HUES6 (cell line): ENCODE measurements around the gene TMEFF1.

Source experiments
- H3K27ac ChIP-seq: 2 replicates; pipeline ENCODE4 v1.7.0; 2013; ENCODE audit warnings: low read depth, mild to moderate bottlenecking, low read length, inconsistent platforms
- H3K27me3 ChIP-seq: 2 replicates; pipeline ENCODE4 v1.6.1; 2013; ENCODE audit warnings: low read length; ENCODE audit not compliant: control insufficient read depth, insufficient read depth
- H3K36me3 ChIP-seq: 2 replicates; pipeline ENCODE4 v1.6.1; 2013; ENCODE audit warnings: low read length; ENCODE audit not compliant: control insufficient read depth, insufficient read depth
- H3K4me1 ChIP-seq: 2 replicates; pipeline ENCODE4 v1.6.1; 2013; ENCODE audit warnings: low read length; ENCODE audit not compliant: control insufficient read depth, insufficient read depth
- H3K4me3 ChIP-seq: 2 replicates; pipeline ENCODE4 v1.5.1; 2013; ENCODE audit warnings: low read depth, low read length
- H3K9ac ChIP-seq: one replicate; pipeline ENCODE4 v1.6.1; 2013; ENCODE audit warnings: mild to moderate bottlenecking, low read length
- H3K9me3 ChIP-seq: 2 replicates; pipeline ENCODE4 v1.6.1; 2013; ENCODE audit warnings: low read depth, low read length; ENCODE audit not compliant: control insufficient read depth, insufficient read depth

The TMEFF1 gene

DNA sequence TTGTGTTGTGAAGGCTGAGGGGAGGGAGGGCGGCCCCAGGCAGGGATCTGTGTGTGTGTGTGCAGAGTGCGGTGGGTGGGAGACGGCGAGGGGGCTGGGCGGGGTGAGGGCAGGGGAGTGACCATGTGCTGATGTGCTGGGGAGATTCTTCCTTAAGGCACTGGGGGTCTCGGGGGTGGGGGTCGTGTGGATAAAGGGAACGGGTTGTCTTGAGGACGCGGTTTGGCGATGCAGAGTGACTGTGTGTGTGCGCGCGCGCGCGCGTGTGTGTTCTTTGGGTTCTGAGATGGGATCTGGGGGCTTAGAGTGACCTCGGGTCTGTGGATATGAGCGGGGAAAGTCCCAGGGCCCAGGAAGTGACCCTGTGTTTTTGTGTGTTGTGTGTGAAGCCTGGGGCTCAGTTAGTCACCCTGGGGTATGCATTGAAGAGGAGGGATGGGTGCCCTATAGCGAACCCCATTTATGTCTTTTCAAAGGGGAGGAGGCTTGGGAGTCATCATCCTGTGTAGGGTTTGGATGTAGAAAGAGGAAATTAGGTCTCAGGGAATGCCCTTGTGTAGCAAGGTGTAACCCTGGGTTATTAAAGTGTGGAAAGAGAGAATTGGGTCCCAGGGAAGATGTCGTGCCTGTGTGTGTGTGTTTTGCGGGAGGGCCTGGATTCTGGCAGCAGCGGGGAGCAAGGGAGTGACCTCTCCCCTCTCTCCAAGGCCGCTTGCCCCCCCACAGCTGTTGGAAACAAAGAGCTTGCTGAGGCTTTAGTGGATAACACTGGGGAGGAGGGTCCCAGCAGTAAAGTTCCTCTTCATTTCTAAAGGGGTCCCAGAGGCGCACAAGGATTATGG, 1.4 kb downstream of the TMEFF1 start:
- Histone ChIP-seq H3K27me3 (no peaks in the 10 kb centered on the region), H3K27ac (no peak overlapping the region), H3K9me3 (no peaks in the 10 kb centered on the region), H3K4me1 (peaks cover 20% of the 10 kb centered on the region), H3K9ac (peak overlapping the region; percentile 86), H3K4me3 (peak overlapping the region; percentile 95), H3K36me3 (no peaks in the 10 kb centered on the region)

DNA sequence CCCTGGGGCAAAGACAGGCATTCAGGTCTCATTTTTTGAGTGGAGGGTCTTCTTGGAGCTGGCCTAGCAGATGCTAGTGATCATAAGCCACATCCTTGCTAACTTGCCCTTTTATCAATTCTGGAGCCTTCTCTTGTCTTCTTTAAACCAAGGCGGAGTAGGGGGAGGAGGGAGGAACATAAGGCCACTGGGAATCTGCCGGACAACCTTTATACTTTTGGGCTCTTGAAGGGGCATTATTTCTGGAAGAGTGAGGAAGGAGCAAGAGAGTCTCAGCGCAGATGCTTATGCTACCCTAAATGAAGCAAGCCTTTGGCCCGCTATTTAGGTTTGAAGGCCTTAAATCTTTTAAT, 2.0 kb downstream of the TMEFF1 start:
- Histone ChIP-seq H3K4me3 (peak overlapping the region; percentile 95), H3K4me1 (peaks cover 20% of the 10 kb centered on the region), H3K9me3 (0 out of 2 replicates have a peak, but pooled peaks cover 3% of the 10 kb centered on the region), H3K27ac (no peak overlapping the region), H3K27me3 (no peaks in the 10 kb centered on the region), H3K36me3 (peaks cover 4% of the 10 kb centered on the region; the same call in 1 of the 2 replicates), H3K9ac (peak overlapping the region; percentile 86)

DNA sequence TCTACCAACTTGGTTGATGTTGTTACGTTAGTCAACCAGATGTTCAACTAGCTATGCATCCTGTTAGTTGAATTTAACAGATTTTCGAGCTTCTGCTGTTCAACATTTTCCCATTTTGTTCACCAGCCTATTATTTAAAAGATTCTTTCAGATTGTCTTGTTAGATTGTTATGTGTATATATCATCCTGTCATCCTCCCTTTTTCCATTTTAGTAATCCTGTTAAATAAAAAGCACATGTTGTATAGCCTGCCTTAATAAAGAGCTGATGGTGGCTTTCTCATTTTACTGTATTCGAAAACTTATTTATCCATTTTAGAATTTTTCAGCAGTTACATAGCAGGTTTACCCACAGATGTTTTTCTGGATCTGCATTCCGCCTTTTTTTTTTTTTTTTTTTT, 4.3 kb downstream of the TMEFF1 start:
- H3K4me3 ChIP-seq: no peak overlapping the region
- 0 out of 2 replicates have a peak, but pooled peaks cover 3% of the 10 kb centered on the region for H3K9me3 ChIP-seq
- H3K27ac ChIP-seq: no peak overlapping the region
- no peaks in the 10 kb centered on the region for H3K27me3 ChIP-seq
- peaks cover 4% of the 10 kb centered on the region; the same call in 1 of the 2 replicates for H3K36me3 ChIP-seq
- no peak overlapping the region for H3K9ac ChIP-seq
- peaks cover 16% of the 10 kb centered on the region for H3K4me1 ChIP-seq

DNA sequence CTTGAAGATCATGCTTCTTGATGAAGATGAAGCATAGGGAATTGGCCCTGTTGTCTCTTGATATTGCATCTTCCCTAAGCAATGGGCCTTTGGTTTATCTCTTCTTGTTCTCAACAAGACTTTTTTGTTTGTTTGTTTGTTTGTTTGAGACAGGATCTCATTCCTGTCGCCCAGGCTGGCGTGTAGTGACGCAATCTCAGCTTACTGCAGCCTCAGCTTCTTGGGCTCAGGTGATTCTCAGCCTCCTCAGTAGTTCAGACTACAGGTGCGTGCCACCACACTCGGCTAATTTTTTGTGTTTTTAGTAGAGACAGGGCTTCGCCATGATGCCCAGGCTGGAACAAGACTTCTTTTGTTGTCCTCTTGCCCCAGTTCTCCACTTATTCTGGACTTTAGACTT, 5.2 kb downstream of the TMEFF1 start:
- Histone ChIP-seq H3K4me3 (no peak overlapping the region), H3K9me3 (0 out of 2 replicates have a peak, but pooled peaks cover 3% of the 10 kb centered on the region), H3K27me3 (no peaks in the 10 kb centered on the region), H3K36me3 (peaks cover 4% of the 10 kb centered on the region; the same call in 1 of the 2 replicates), H3K27ac (no peak overlapping the region), H3K9ac (no peak overlapping the region), H3K4me1 (peaks cover 12% of the 10 kb centered on the region)

DNA sequence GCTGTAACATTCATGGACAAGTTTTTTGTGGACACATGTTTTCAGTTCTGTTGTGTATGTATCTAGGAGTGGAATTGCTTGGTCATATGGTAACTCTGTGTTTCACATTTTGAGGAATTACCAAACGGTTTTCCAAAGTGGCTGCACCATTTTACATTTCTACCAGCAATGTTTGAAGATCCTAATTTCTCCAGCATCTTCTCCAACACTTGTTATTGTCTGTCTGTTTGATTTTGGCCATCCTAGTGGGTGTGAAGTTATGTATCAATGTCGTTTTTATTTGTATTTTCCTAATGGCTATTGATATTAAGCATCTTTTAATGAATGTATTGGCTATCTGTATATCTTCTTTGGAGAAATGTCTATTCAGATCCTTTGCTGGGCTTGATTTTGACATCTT, 6.9 kb downstream of the TMEFF1 start:
- Histone ChIP-seq H3K27me3 (no peaks in the 10 kb centered on the region), H3K4me3 (no peak overlapping the region), H3K27ac (no peak overlapping the region), H3K9me3 (0 out of 2 replicates have a peak, but pooled peaks cover 3% of the 10 kb centered on the region), H3K36me3 (peaks cover 4% of the 10 kb centered on the region; the same call in 1 of the 2 replicates), H3K9ac (no peak overlapping the region), H3K4me1 (peaks cover 10% of the 10 kb centered on the region)

DNA sequence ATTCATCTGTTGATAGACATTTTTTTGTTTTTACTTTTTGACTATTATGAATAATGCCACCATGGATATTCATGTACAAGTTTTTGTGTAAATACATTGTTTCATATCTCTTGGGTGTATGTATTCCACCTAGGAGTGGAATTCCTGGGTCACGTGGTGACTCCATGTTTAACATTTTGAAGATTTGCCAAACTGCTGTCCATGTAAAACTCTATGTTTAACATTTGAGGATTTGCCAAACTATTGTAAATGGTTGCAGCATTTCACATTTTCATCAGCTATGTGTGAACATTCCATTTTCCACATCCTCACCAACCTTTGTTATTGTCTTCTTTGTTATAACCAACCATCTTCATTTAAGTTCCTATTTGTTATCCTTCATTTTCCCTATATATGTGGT, 12.2 kb downstream of the TMEFF1 start:
- H3K27me3 ChIP-seq: no peaks in the 10 kb centered on the region

DNA sequence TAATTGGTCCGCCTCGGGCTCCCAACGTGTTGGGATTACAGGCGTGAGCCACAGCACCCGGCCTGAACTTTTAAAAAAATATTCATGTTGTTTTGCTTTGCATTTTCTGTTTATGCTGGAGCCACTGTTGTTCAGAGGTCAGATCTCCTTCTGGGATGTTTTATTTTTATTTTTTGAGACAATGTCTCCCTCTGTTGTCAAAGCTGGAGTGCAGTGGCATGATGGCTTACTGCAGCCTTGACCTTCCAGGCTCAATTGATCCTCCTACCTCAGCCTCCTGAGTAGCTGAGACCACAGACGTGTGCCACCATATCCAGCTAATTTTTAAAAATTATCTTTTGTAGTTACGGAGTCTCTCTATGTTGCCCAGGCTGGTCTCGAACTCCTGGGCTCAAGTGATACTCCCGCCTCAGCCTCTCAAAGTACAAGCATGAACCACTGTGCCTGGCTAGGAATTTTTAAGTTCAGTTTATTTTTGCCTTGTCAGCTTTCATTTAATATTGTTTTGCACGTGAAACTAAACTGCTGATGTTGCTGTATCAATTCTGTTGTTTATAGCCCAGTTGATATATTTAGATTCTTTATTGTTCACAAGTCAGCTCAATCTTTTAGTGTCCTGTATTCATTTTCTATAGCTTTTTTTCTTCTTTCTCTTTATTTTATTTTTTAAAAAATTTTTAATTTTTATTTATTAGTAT, 13.7 kb downstream of the TMEFF1 start:
- peaks cover 5% of the 10 kb centered on the region; the same call in 1 of the 2 replicates for H3K4me1 ChIP-seq
- no peak overlapping the region for H3K27ac ChIP-seq
- H3K27me3 ChIP-seq: no peaks in the 10 kb centered on the region
- H3K9me3 ChIP-seq: no peaks in the 10 kb centered on the region
- no peak overlapping the region for H3K4me3 ChIP-seq
- H3K9ac ChIP-seq: no peak overlapping the region
- no peaks in the 10 kb centered on the region for H3K36me3 ChIP-seq

More for the DNA sequence above, 12.2 kb downstream of the TMEFF1 start:
- H3K9me3 ChIP-seq: no peaks in the 10 kb centered on the region
- H3K27ac ChIP-seq: no peak overlapping the region
- no peak overlapping the region for H3K9ac ChIP-seq
- H3K36me3 ChIP-seq: no peaks in the 10 kb centered on the region
- H3K4me3 ChIP-seq: no peak overlapping the region
- H3K4me1 ChIP-seq: peaks cover 5% of the 10 kb centered on the region; the same call in 1 of the 2 replicates

DNA sequence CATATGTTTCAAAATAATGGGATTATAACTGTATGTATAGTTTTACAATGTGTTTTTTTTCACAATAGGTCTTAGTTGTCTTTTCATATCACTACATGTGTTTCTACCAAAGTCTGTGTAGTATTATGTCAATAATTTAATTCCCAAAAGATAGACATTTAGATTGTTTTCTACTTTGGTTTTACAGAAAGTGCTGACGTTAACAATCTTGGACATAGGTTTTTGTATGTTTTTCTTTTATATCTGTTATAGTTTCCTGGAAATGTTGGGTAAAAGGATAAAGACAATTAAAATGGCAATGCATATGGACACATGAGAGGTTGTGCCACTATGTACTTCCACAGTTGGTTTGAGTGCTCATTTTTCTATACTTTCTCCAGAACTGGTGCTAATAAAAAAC, 15.2 kb downstream of the TMEFF1 start:
- H3K4me3 ChIP-seq: no peak overlapping the region
- H3K9me3 ChIP-seq: no peaks in the 10 kb centered on the region
- peaks cover 15% of the 10 kb centered on the region for H3K4me1 ChIP-seq
- no peaks in the 10 kb centered on the region for H3K36me3 ChIP-seq
- H3K9ac ChIP-seq: no peak overlapping the region
- no peak overlapping the region for H3K27ac ChIP-seq
- no peaks in the 10 kb centered on the region for H3K27me3 ChIP-seq

DNA sequence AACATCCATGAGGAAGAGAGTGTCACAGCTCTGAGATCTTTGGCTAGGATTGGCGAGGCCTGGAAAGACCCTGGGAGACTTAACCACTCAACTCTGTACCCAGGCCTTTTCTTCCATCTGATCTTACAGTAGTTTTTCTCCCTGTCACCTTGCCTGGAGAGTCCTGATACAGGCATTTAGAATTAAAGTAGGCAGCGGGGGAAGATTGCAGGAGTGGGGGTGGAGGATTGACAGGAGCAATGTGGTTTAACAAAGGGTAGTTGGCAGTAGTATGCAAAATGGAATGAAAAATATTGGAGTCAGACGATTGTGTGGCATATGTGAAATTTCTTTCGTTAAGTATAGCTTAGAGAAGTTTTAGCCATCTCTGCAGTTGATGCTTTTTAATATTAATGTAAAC, 16.9 kb downstream of the TMEFF1 start:
- H3K4me3 ChIP-seq: no peak overlapping the region
- no peaks in the 10 kb centered on the region for H3K9me3 ChIP-seq
- H3K4me1 ChIP-seq: peaks cover 20% of the 10 kb centered on the region
- H3K27ac ChIP-seq: no peak overlapping the region
- H3K27me3 ChIP-seq: no peaks in the 10 kb centered on the region
- no peak overlapping the region for H3K9ac ChIP-seq
- no peaks in the 10 kb centered on the region for H3K36me3 ChIP-seq

DNA sequence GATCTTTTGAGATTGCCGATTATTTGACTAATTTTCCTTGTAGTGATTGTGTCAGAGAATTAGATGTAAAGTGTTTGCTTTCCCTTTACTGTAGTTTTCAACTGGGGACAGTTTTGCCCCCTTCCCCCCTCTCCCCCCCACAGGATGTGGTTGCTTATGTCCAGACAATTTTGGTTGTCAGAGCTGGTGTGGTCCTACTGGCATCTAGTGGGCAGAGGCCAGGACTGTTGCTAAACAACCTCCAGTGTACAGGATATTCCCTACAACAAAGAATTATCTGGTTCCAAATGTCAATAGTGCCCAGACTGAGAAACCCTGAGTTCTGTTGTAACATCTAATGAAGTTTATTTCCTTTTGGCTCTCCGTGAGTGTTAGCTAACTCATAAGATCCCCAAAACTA, 20.0 kb downstream of the TMEFF1 start:
- Histone ChIP-seq H3K9me3 (no peaks in the 10 kb centered on the region), H3K9ac (no peak overlapping the region), H3K36me3 (no peaks in the 10 kb centered on the region), H3K4me1 (peaks cover 29% of the 10 kb centered on the region), H3K27me3 (no peaks in the 10 kb centered on the region), H3K4me3 (no peak overlapping the region), H3K27ac (0 out of 2 replicates have a peak overlapping the region, but pooled peaks have one; percentile 26)

DNA sequence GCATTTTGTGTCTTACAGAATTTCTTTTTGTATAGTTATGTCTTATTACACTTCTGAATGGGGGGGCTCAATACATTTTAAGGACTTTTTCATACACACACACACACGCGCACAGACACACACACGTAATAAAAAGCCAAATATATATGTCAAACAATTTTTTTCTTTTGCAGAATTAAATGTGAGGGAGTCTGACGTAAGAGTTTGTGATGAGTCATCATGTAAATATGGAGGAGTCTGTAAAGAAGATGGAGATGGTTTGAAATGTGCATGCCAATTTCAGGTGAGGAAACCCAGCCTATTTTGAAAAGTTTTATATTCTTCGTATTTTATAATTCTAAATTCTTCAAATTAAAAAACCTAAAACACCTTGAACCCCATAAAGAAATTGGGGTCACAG, 25.6 kb downstream of the TMEFF1 start:
- Histone ChIP-seq H3K4me3 (no peak overlapping the region), H3K36me3 (peaks cover 12% of the 10 kb centered on the region; the same call in 1 of the 2 replicates), H3K9ac (no peak overlapping the region), H3K4me1 (peaks cover 11% of the 10 kb centered on the region; the same call in 1 of the 2 replicates), H3K27ac (peak overlapping the region; percentile 59; the same call in 1 of the 2 replicates), H3K9me3 (no peaks in the 10 kb centered on the region), H3K27me3 (no peaks in the 10 kb centered on the region)
